Keratinocyte (primary cell): ENCODE measurements around the gene SYT8. TPM values are rescaled to one million over a fixed set of nuclear protein-coding genes. Genes with fewer than 3 reads are reported as not detected.

ENCODE experiments used
- DNase-seq: peaks from one replicate; pipeline ENCODE4 v3.0.0-alpha.2; 2011; ENCODE audit warnings: low read depth, missing footprints, low spot score
- FAIRE-seq: peaks from 2 replicates; lab custom pipeline; 2011; peaks lifted over from hg19 to GRCh38; lab: Jason Lieb, UNC
- H2AFZ ChIP-seq: 2 replicates; pipeline ENCODE4 v1.6.0; 2012; ENCODE audit warnings: low read length, control low read depth, inconsistent platforms; ENCODE audit not compliant: control insufficient read depth
- H3K27ac ChIP-seq: 2 replicates; pipeline ENCODE4 v1.5.1; 2011; ENCODE audit warnings: low read length; ENCODE audit not compliant: control insufficient read depth, insufficient read depth
- H3K27me3 ChIP-seq: 3 replicates; pipeline ENCODE4 v1.6.0; 2011; ENCODE audit warnings: low read length; ENCODE audit not compliant: control insufficient read depth, insufficient read depth; ENCODE audit errors: extremely low read depth
- H3K36me3 ChIP-seq, 2 experiments: 2 replicates in 1 of 2; 3 replicates in 1 of 2; pipeline ENCODE4 v1.5.1; 2011; ENCODE audit warnings: low read length in 2 of 2, mild to moderate bottlenecking in 1 of 2; ENCODE audit not compliant: control insufficient read depth in 2 of 2, insufficient read depth in 2 of 2; ENCODE audit errors: extremely low read depth in 1 of 2
- H3K4me1 ChIP-seq: 3 replicates; pipeline ENCODE4 v1.5.1; 2011; ENCODE audit warnings: low read length; ENCODE audit not compliant: control insufficient read depth, insufficient read depth; ENCODE audit errors: extremely low read depth
- H3K4me2 ChIP-seq: 3 replicates; pipeline ENCODE4 v1.6.0; 2011; ENCODE audit warnings: low read depth, low read length; ENCODE audit not compliant: control insufficient read depth, insufficient read depth; ENCODE audit errors: extremely low read depth
- H3K4me3 ChIP-seq, 3 experiments: fragments of 200-600 bp in 1 of 3; sonication (generic) in 1 of 3; 2 replicates in 2 of 3; 3 replicates in 1 of 3; pipeline ENCODE4 v1.5.1; 2011 to 2016; ENCODE audit warnings: low read length in 3 of 3, mild to moderate bottlenecking in 3 of 3, control low read depth in 2 of 3, inconsistent platforms in 1 of 3, low read depth in 1 of 3, mixed read lengths in 1 of 3, mixed run types in 1 of 3, moderate library complexity in 1 of 3; ENCODE audit not compliant: control insufficient read depth in 2 of 3, insufficient read depth in 2 of 3; ENCODE audit errors: extremely low read depth in 1 of 3
- H3K79me2 ChIP-seq: 2 replicates; pipeline ENCODE4 v1.6.0; 2012; ENCODE audit warnings: low read length; ENCODE audit not compliant: control insufficient read depth, insufficient read depth
- H3K9ac ChIP-seq: 3 replicates; pipeline ENCODE4 v1.6.0; 2011; ENCODE audit warnings: low read length; ENCODE audit not compliant: control insufficient read depth, insufficient read depth; ENCODE audit errors: extremely low read depth
- H3K9me1 ChIP-seq: 3 replicates; pipeline ENCODE4 v1.6.0; 2011; ENCODE audit warnings: low read length; ENCODE audit not compliant: control insufficient read depth, insufficient read depth; ENCODE audit errors: extremely low read depth
- H3K9me3 ChIP-seq: 2 replicates; pipeline ENCODE4 v1.5.1; 2012; ENCODE audit warnings: low read depth, low read length; ENCODE audit not compliant: control insufficient read depth
- H4K20me1 ChIP-seq: 3 replicates; pipeline ENCODE4 v1.6.0; 2011; ENCODE audit warnings: low read length; ENCODE audit not compliant: control insufficient read depth, insufficient read depth; ENCODE audit errors: extremely low read depth
- EZH2 ChIP-seq: IDR thresholded peaks from one replicate; pipeline ENCODE4 v1.6.1; 2012; ENCODE audit warnings: inconsistent platforms, mild to moderate bottlenecking, low read length, moderate library complexity
- dilution Hi-C: fragments of 300-500 bp; cut with MboI; formaldehyde crosslinking; loops from one replicate; pipeline ENCODE4 v1.7.0; 2020; ENCODE audit warnings: low sequenced_read_pairs; ENCODE audit not compliant: extremely low pct_ligation_motif_present
- polyA plus RNA-seq, 5 experiments: library from polyadenylated mRNA; depleted of rRNA in 3 of 5; stranded (reverse) in 3 of 5; stranded (forward) in 1 of 5; unstranded in 1 of 5; fragments of >200 nt; gene quantifications; 1 replicate in 1 of 5; 2 replicates in 3 of 5; 3 replicates in 1 of 5; pipeline versions ENCODE4 v1.2.1 to v1.2.3, GENCODE V29; 2011 to 2012; ENCODE audit warnings: missing spikeins in 2 of 5, low read depth in 1 of 5, low replicate concordance in 1 of 5
- TF ChIP-seq, protein P1 (sequence below), 3 experiments: IDR thresholded peaks in 1 of 3; conservative IDR thresholded peaks in 1 of 3; optimal IDR thresholded peaks in 1 of 3; 2 replicates in 2 of 3; 3 replicates in 1 of 3; pipeline versions ENCODE3 to v1.5.1; 2011; ENCODE audit warnings: low read length in 3 of 3, mild to moderate bottlenecking in 3 of 3, moderate library complexity in 2 of 3, control low read depth in 1 of 3, inconsistent platforms in 1 of 3; ENCODE audit not compliant: insufficient read depth in 2 of 3; ENCODE audit errors: extremely low read depth in 1 of 3

Gene SYT8
- polyA plus RNA-seq, 1 donor (not counting 4 experiments of a cell fraction or from before 2014, with no cell fraction given): 19.3 TPM

DNA sequence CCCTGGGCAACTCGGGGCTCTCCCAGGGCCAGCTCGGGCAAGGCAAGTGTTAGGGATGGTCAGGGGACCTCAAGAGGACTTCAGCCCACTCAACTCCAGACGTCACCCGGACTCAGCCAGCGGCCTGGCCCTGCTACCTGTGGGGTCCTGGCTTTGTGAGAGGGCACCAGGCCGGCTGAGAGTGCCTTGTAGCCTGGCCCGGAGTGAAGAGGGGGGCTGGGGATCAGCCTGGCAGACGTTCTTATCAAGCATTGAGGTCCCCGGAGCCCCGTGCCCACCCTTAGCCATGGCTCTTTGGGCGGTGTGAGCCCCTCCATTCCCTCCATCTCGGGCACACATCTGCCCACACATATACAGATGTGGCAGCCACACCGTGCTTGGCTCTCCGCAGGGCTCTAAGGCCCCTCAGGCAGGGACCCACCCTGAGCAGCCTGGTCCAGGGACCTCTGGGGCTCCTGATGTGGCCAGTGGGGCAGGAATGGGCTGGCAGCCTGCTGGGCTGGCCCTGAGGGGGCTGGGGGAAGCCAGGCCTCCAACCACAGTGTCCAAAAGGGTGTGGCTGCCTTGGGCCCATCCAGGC lies 33.4 kb downstream of the SYT8 start:
- FAIRE-seq (no peak), DNase-seq (no peak)
- no peaks in the 10 kb centered on the region for H3K79me2 ChIP-seq
- no peaks in the 10 kb centered on the region for H4K20me1 ChIP-seq
- no peak overlapping the region for H3K9ac ChIP-seq
- peaks cover 29% of the 10 kb centered on the region for H3K27me3 ChIP-seq
- dilution Hi-C loops: no loop called here
- peaks cover 20% of the 10 kb centered on the region for H3K4me1 ChIP-seq
- H3K9me1 ChIP-seq: no peaks in the 10 kb centered on the region
- no peak overlapping the region for H3K4me3 ChIP-seq
- no peak overlapping the region for H3K27ac ChIP-seq
- H2AFZ ChIP-seq: no peak overlapping the region
- no peak overlapping the region for H3K4me2 ChIP-seq
- TF ChIP-seq, protein P1, sequence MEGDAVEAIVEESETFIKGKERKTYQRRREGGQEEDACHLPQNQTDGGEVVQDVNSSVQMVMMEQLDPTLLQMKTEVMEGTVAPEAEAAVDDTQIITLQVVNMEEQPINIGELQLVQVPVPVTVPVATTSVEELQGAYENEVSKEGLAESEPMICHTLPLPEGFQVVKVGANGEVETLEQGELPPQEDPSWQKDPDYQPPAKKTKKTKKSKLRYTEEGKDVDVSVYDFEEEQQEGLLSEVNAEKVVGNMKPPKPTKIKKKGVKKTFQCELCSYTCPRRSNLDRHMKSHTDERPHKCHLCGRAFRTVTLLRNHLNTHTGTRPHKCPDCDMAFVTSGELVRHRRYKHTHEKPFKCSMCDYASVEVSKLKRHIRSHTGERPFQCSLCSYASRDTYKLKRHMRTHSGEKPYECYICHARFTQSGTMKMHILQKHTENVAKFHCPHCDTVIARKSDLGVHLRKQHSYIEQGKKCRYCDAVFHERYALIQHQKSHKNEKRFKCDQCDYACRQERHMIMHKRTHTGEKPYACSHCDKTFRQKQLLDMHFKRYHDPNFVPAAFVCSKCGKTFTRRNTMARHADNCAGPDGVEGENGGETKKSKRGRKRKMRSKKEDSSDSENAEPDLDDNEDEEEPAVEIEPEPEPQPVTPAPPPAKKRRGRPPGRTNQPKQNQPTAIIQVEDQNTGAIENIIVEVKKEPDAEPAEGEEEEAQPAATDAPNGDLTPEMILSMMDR (optimal IDR thresholded peaks at IDR 0.05 in 1 of 3, IDR thresholded peaks at IDR 0.05 in 1 of 3, conservative IDR thresholded peaks at IDR 0.05 in 1 of 3; ENCODE audit: extremely low read depth in 1 of 3, insufficient read depth in 2 of 3, low read length in 3 of 3): no peak
- no peak for TF ChIP-seq EZH2
- H3K36me3 ChIP-seq: no peaks in the 10 kb centered on the region
- H3K9me3 ChIP-seq: no peaks in the 10 kb centered on the region

DNA sequence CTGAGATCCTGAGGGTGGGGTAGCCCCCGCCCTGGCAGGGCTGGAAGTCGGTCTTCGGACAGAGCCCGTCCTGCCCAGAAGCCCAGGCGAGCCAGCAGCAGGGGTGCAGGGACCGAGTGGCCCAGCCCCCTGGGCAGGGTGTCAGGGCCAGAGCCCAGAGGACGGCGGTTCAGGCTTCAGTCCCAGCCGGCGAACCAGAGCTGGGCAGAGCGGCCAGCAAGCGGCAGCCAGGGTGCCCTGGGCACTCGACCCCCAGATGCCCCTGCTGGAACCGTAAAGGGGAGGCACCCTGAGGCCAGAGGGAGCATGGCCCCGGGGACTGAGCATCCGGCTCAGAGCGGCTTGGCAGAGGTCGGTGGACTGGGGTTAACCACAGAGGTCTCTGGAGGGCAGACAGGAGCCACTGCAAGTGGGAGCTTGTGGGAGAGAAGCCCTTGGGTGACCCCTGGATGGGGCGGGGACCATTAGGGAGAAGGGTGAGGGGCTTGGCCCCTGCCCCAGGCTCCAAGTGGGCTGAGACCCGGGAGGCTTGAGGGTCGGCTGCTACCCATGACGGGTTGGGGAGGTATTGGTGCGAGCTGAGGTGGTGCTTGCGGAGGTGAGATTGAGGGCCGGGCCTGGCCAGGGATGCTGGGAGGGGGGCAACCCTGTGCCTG lies 34.0 kb downstream of the SYT8 start:
- DNase-seq (no peak), FAIRE-seq (no peak)
- peaks cover 18% of the 10 kb centered on the region for H3K4me1 ChIP-seq
- no peaks in the 10 kb centered on the region for H3K9me1 ChIP-seq
- no peaks in the 10 kb centered on the region for H3K79me2 ChIP-seq
- no peaks in the 10 kb centered on the region for H3K9me3 ChIP-seq
- dilution Hi-C loops: no loop called here
- H4K20me1 ChIP-seq: no peaks in the 10 kb centered on the region
- H3K27me3 ChIP-seq: peaks cover 29% of the 10 kb centered on the region
- H3K36me3 ChIP-seq: no peaks in the 10 kb centered on the region
- TF ChIP-seq EZH2: no peak
- TF ChIP-seq, protein P1 (optimal IDR thresholded peaks at IDR 0.05 in 1 of 3, IDR thresholded peaks at IDR 0.05 in 1 of 3, conservative IDR thresholded peaks at IDR 0.05 in 1 of 3; ENCODE audit: extremely low read depth in 1 of 3, insufficient read depth in 2 of 3, low read length in 3 of 3): no peak
- H2AFZ ChIP-seq: no peak overlapping the region
- H3K9ac ChIP-seq: no peak overlapping the region
- no peak overlapping the region for H3K27ac ChIP-seq
- H3K4me2 ChIP-seq: no peak overlapping the region
- no peak overlapping the region for H3K4me3 ChIP-seq
